22Rv1 (cell line): ENCODE data around the gene HBS1L.

Experiments
- H3K27ac ChIP-seq: fragments of 450-650 bp; 2 replicates; pipeline ENCODE4 v1.5.1; 2017
- ZFX ChIP-seq: fragments of 450-650 bp; IDR thresholded peaks from 2 replicates; pipeline ENCODE4 v1.6.1; 2017; ENCODE audit warnings: antibody characterized with exemption, borderline replicate concordance
- TF ChIP-seq, protein P1 (sequence below): fragments of 450-650 bp; IDR thresholded peaks from 2 replicates; pipeline ENCODE4 v1.5.1; 2017; ENCODE audit warnings: mild to moderate bottlenecking

Gene HBS1L

DNA sequence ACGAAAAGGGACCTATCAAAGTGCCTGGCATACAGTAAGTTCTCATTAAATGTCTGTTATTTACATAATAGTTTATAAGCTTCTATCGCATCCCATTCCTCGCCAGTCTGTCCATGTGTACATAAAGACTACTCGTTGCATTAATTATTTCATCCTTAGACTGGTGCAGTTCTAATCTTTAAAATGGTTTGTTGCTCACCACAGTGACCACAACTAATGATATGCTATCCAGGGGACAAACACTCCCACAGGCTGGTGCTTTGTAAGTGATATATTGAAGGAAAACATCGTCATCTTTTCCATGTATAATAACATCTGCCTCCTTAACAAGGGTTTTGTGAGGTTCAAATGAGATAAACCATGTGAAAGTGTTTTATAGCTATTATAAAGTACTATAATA, 39.0 kb upstream of the HBS1L start:
- no peak overlapping the region for H3K27ac ChIP-seq
- TF ChIP-seq, protein P1, sequence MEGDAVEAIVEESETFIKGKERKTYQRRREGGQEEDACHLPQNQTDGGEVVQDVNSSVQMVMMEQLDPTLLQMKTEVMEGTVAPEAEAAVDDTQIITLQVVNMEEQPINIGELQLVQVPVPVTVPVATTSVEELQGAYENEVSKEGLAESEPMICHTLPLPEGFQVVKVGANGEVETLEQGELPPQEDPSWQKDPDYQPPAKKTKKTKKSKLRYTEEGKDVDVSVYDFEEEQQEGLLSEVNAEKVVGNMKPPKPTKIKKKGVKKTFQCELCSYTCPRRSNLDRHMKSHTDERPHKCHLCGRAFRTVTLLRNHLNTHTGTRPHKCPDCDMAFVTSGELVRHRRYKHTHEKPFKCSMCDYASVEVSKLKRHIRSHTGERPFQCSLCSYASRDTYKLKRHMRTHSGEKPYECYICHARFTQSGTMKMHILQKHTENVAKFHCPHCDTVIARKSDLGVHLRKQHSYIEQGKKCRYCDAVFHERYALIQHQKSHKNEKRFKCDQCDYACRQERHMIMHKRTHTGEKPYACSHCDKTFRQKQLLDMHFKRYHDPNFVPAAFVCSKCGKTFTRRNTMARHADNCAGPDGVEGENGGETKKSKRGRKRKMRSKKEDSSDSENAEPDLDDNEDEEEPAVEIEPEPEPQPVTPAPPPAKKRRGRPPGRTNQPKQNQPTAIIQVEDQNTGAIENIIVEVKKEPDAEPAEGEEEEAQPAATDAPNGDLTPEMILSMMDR = no peak
- no peak for TF ChIP-seq ZFX

DNA sequence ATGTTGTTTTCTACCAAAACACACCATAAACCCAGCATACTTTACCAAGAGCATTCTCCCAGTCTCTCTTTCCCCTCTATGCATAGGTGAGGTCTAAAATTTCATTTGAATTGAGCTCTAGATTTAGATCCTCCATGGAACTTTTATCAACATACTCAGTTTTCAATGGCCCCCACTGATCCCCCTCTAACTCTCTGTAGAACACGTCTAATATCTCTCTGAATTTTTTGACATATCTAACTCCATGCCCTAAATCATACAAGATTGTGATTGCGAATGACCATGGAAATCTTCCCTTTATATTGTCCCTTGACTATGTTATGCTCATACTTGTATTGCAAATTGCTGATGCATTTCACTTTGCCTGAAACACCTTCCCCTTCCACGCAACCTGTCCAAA, 38.1 kb upstream of the HBS1L start:
- TF ChIP-seq ZFX = no peak
- TF ChIP-seq, protein P1 = no peak
- H3K27ac ChIP-seq = no peak overlapping the region

DNA sequence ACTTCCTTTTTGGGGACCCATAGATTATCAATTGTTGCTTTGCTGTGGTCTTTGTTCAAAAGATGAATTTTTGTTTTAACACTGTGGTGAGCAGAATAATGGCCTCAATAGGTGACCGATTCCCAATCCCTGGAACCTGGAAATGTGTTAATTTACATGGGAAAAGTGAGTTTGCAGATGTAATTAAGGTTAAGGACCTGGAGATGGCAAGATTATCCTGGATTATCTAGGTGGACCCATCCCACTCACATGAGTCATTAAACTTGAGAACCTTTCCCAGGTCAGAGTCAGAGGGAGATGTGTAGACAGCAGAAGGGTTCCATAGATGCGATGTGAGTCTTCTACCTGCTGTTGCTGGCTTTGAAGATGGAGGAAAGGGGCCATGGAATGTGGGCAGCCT, 36.2 kb upstream of the HBS1L start:
- TF ChIP-seq ZFX = no peak
- TF ChIP-seq, protein P1 = no peak
- no peak overlapping the region for H3K27ac ChIP-seq

DNA sequence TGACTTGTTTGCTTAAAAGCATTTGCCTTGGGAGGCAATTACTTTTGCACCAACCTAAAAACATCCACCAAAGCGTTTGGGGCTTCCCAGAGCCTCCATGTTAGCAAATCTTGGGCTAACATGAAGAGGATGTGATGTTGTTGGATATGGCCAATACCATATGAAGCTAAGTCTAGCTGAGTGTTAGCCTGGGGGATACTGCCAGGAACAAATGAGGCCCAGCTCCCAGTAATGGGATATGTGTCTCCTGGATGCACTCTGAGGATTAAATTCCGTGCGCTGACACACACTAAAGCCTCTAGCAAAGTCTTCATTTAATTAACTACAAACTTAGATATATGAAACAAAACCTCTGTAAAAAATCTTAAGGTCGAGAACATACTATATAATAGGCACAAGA, 35.3 kb upstream of the HBS1L start:
- H3K27ac ChIP-seq = no peak overlapping the region
- no peak for TF ChIP-seq ZFX
- TF ChIP-seq, protein P1 = no peak

DNA sequence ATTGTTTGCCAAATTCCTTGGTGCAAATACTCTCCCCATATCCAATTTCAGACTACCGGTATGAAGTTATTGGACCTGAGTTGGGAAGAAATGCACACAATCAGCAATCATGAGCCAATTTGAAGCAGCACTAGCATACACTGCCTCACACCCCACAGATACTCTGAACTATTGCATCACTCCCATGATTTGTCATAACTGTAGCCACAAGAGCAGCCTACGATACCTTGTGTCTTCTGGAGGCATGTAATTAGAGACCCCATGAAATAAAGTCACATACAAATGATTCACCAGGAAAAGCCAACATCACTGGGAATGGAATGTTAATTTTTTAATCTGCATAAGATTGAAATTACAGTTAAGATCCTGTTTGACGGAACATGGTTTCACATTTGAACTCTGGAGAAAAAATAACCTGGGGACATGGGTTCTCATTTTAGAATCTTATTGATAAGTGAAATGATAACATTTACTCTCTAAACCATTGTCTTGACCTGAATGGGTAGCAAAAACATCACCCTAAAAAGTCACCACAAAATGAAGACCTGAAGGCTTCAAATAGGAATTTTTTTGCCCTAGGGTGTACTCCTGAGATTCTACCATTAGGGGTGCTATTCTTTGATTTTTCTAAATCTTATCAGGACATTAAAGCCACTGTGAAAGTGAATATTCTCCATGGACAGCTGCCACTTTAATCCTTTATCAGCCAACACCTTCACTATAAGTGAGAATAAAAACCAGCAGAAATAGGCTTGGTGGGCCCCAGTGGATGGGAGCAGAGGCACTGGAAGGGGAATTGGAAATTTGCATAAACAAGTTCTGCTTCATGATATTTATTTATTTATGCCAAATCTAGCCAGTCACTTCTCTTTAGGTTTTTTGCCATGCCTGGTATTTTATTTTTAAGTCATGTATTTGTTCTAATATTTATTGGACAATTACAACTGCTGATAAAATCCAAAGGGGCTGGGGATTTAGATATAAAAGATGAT, 34.5 kb upstream of the HBS1L start:
- TF ChIP-seq, protein P1 = peak; percentile 51
- TF ChIP-seq ZFX = no peak

DNA sequence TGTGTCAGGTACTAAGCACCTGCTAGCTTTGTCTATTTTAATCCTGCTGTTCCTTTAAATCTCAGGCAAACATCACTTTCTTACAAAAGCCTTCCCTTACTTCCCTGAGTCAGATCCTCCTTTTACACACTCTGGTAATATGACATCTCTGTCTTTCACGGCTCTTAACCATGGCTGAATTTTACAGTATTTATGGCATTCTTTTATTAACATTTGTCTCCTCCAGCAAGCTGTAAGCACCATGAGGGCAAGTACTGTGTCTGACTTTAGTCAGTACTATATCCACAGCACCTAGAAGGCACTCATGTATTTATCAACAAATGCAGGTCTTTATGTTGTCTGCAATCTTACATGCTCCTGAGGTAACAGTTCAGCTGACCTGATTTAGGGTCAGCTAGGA, 33.7 kb upstream of the HBS1L start:
- H3K27ac ChIP-seq = no peak overlapping the region
- TF ChIP-seq, protein P1 = no peak
- no peak for TF ChIP-seq ZFX

More for the DNA sequence above, 34.5 kb upstream of the HBS1L start:
- no peak overlapping the region for H3K27ac ChIP-seq

DNA sequence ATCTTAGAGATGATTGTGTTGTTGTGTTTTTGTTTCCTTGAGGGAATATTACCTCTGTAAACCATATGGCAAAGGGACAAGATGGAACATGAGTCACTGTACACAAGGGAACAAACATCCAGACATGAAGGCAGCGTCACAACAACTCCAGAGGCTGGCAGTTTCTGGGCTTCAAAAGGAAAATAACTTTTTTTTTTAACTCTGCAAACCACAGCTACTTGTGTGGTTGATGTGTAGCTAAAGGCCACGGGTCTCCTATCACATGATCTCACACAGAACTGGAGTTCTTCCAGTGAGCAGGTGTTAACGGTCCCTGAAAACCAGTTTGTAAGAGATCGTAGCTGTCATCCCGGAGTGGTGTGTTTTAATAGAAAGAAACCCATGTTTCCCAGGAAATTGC, 33.2 kb upstream of the HBS1L start:
- no peak overlapping the region for H3K27ac ChIP-seq
- no peak for TF ChIP-seq ZFX
- TF ChIP-seq, protein P1 = no peak
